H1 (cell line): ENCODE results near the gene TPSB2.

Source experiments
- EP300 ChIP-seq, 2 experiments: IDR thresholded peaks; 1 replicate in 1 of 2; 2 replicates in 1 of 2; pipeline ENCODE4 v1.6.1; 2011 to 2012; ENCODE audit warnings: low read depth in 2 of 2, low read length in 2 of 2, mild to moderate bottlenecking in 2 of 2, borderline replicate concordance in 1 of 2, inconsistent platforms in 1 of 2, moderate library complexity in 1 of 2
- HDAC6 ChIP-seq: IDR thresholded peaks from one replicate; pipeline ENCODE4 v1.7.1; 2012; ENCODE audit warnings: low read depth, mild to moderate bottlenecking, inconsistent platforms, low read length, moderate library complexity
- KDM5A ChIP-seq: fragments of 200-600 bp; IDR thresholded peaks from 2 replicates; pipeline ENCODE4 v1.7.1; 2012; ENCODE audit warnings: mild to moderate bottlenecking, low read length, inconsistent platforms, mixed read lengths
- POLR2A ChIP-seq, 2 experiments: IDR thresholded peaks; 1 replicate in 1 of 2; 2 replicates in 1 of 2; pipeline ENCODE4 v1.6.1; 2011; ENCODE audit warnings: low read depth in 2 of 2, low read length in 2 of 2, mild to moderate bottlenecking in 2 of 2; ENCODE audit errors: control extremely low read depth in 1 of 2
- POLR2AphosphoS5 ChIP-seq: IDR thresholded peaks from 2 replicates; pipeline ENCODE4 v1.6.1; 2011; ENCODE audit warnings: low read depth, low read length
- RAD21 ChIP-seq, 2 experiments: IDR thresholded peaks in 1 of 2; conservative IDR thresholded peaks in 1 of 2; 2 replicates each; pipeline ENCODE4 v1.6.1; 2011; ENCODE audit warnings: low read depth in 2 of 2, low read length in 2 of 2, improper control_type of control experiment in 1 of 2, inconsistent platforms in 1 of 2, mild to moderate bottlenecking in 1 of 2, moderate library complexity in 1 of 2
- RXRA ChIP-seq: IDR thresholded peaks from 2 replicates; pipeline ENCODE4 v1.6.1; 2011; ENCODE audit warnings: low read depth, mild to moderate bottlenecking, low read length, moderate library complexity; ENCODE audit not compliant: insufficient read depth
- SIN3A ChIP-seq, 2 experiments: IDR thresholded peaks in 1 of 2; conservative IDR thresholded peaks in 1 of 2; 2 replicates each; pipeline ENCODE4 v1.6.1; 2011 to 2012; ENCODE audit warnings: low read length in 2 of 2, improper control_type of control experiment in 1 of 2, low read depth in 1 of 2, mild to moderate bottlenecking in 1 of 2
- SIX5 ChIP-seq: IDR thresholded peaks from 2 replicates; pipeline ENCODE4 v1.6.1; 2011; ENCODE audit warnings: mild to moderate bottlenecking, low read depth, low read length
- TF ChIP-seq, protein P1 (sequence below): IDR thresholded peaks from 2 replicates; pipeline ENCODE4 v1.6.1; 2012; ENCODE audit warnings: inconsistent platforms
- TF ChIP-seq, protein P2 (sequence below), 3 experiments: IDR thresholded peaks; 1 replicate in 2 of 3; 2 replicates in 1 of 3; pipeline versions ENCODE4 v1.5.1 to v1.6.1; 2011; ENCODE audit warnings: low read length in 3 of 3, mild to moderate bottlenecking in 3 of 3, inconsistent platforms in 2 of 3, low read depth in 1 of 3, moderate library complexity in 1 of 3; ENCODE audit not compliant: insufficient read depth in 1 of 3; ENCODE audit errors: control extremely low read depth in 1 of 3
- TF ChIP-seq, protein P3 (sequence below): IDR thresholded peaks from 2 replicates; pipeline ENCODE4 v1.6.1; 2011; ENCODE audit warnings: low read depth, mild to moderate bottlenecking, low read length; ENCODE audit not compliant: insufficient read depth

DNA sequence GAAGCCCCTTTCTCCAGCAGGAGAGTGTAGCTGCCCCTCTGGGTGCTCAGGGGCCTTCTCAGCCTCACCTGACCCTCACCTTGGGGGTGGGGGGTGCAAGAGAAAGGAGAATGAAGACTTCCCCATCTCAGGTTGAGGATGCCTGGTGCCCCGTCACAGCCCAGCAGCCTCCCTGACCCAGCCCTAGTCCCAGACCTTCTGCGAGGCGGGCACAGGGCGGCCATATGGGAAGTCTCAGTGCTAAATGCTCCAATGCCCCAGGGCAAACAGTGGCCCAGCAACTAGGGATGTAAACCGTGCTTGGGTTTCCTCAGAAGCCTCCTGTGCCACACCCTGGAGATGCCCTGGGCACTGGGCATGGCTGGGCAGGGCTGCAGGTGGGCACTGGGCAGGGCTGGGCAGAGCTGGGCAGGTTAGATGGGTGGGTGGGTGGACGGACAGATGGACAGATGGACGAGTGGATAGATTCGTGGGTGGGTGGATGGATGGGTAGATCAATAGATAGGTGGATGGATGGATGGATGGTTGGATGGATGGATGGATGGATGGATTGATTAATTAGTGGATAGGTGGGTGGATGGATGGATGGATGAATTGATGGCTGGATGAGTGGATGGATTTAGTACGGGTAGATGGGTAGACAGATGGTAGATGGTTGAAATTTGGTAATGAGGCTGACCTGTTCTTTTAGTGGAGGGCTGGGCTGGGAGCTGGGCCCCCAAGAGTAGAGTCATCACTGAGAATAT, 42.6 kb upstream of the TPSB2 start:
- no peak for TF ChIP-seq RXRA
- TF ChIP-seq EP300 (IDR thresholded peaks at IDR 0.05; ENCODE audit: borderline replicate concordance in 1 of 2, low read depth in 2 of 2, low read length in 2 of 2), result no peak
- TF ChIP-seq, protein P1, sequence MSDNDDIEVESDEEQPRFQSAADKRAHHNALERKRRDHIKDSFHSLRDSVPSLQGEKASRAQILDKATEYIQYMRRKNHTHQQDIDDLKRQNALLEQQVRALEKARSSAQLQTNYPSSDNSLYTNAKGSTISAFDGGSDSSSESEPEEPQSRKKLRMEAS, result no peak
- TF ChIP-seq POLR2A (IDR thresholded peaks at IDR 0.05; ENCODE audit: control extremely low read depth in 1 of 2, low read depth in 2 of 2, low read length in 2 of 2), result no peak
- TF ChIP-seq SIN3A (conservative IDR thresholded peaks at IDR 0.05 in 1 of 2, IDR thresholded peaks at IDR 0.05 in 1 of 2; ENCODE audit: low read depth in 1 of 2, low read length in 2 of 2), result no peak
- TF ChIP-seq RAD21 (IDR thresholded peaks at IDR 0.05 in 1 of 2, conservative IDR thresholded peaks at IDR 0.05 in 1 of 2; ENCODE audit: low read depth in 2 of 2, low read length in 2 of 2), result no peak
- TF ChIP-seq, protein P2, sequence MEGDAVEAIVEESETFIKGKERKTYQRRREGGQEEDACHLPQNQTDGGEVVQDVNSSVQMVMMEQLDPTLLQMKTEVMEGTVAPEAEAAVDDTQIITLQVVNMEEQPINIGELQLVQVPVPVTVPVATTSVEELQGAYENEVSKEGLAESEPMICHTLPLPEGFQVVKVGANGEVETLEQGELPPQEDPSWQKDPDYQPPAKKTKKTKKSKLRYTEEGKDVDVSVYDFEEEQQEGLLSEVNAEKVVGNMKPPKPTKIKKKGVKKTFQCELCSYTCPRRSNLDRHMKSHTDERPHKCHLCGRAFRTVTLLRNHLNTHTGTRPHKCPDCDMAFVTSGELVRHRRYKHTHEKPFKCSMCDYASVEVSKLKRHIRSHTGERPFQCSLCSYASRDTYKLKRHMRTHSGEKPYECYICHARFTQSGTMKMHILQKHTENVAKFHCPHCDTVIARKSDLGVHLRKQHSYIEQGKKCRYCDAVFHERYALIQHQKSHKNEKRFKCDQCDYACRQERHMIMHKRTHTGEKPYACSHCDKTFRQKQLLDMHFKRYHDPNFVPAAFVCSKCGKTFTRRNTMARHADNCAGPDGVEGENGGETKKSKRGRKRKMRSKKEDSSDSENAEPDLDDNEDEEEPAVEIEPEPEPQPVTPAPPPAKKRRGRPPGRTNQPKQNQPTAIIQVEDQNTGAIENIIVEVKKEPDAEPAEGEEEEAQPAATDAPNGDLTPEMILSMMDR (IDR thresholded peaks at IDR 0.05; ENCODE audit: control extremely low read depth in 1 of 3, insufficient read depth in 1 of 3, low read depth in 1 of 3, low read length in 3 of 3), result no peak
- TF ChIP-seq, protein P3, sequence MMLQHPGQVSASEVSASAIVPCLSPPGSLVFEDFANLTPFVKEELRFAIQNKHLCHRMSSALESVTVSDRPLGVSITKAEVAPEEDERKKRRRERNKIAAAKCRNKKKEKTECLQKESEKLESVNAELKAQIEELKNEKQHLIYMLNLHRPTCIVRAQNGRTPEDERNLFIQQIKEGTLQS, result no peak
- TF ChIP-seq HDAC6, result no peak
- TF ChIP-seq KDM5A, result no peak
- TF ChIP-seq POLR2AphosphoS5, result no peak
- no peak for TF ChIP-seq SIX5
